ENCODE results near the gene CFAP100. TPM values are rescaled to one million over a fixed set of nuclear protein-coding genes. Genes with fewer than 3 reads are reported as not detected.

CFAP100 gene
- total and polyA plus RNA-seq, 2 donors = 0.11 TPM; not detected in 1

GRCh38 chr3:126449621-126450051 lies 54.9 kb downstream of the CFAP100 start:
- Histone ChIP-seq H3K9me3 (ENCODE audit: control insufficient read depth in 2 of 2, insufficient read depth in 1 of 2, low read length in 1 of 2) (no peaks in the 10 kb centered on the region), H3K36me3 (ENCODE audit: control insufficient read depth in 2 of 2, insufficient read depth in 2 of 2, low read length in 1 of 2) (peaks cover 48 to 65% of the 10 kb centered on the region in 2 donors), H3K27ac (ENCODE audit: low read depth in 1 of 2, low read length in 1 of 2) (no peak overlapping the region), H3K4me3 (ENCODE audit: low read length in 2 of 2) (no peak overlapping the region), H3K27me3 (ENCODE audit: control insufficient read depth in 2 of 2, insufficient read depth in 1 of 2, low read length in 1 of 2) (no peaks in the 10 kb centered on the region), H3K4me1 (ENCODE audit: control insufficient read depth in 2 of 2, insufficient read depth in 2 of 2, low read length in 2 of 2) (no peaks in the 10 kb centered on the region)
- WGBS = 97% methylated on average over 11 of the region's 11 CpGs
- DNase-seq (ENCODE audit: low read depth in 6 of 9, low spot score in 9 of 9) = no peak

GRCh38 chr3:126450219-126450618 lies 55.5 kb downstream of the CFAP100 start:
- Histone ChIP-seq H3K9me3 (ENCODE audit: control insufficient read depth in 2 of 2, insufficient read depth in 1 of 2, low read length in 1 of 2) (no peaks in the 10 kb centered on the region), H3K4me1 (ENCODE audit: control insufficient read depth in 2 of 2, insufficient read depth in 2 of 2, low read length in 2 of 2) (no peaks in the 10 kb centered on the region), H3K27ac (ENCODE audit: low read depth in 1 of 2, low read length in 1 of 2) (no peak overlapping the region), H3K27me3 (ENCODE audit: control insufficient read depth in 2 of 2, insufficient read depth in 1 of 2, low read length in 1 of 2) (no peaks in the 10 kb centered on the region), H3K36me3 (ENCODE audit: control insufficient read depth in 2 of 2, insufficient read depth in 2 of 2, low read length in 1 of 2) (peaks cover 53 to 65% of the 10 kb centered on the region in 2 donors), H3K4me3 (ENCODE audit: low read length in 2 of 2) (no peak overlapping the region)
- no peak for DNase-seq (ENCODE audit: low read depth in 6 of 9, low spot score in 9 of 9)
- 87% methylated on average over 9 of the region's 9 CpGs for WGBS

GRCh38 chr3:126450744-126451143 lies 56.0 kb downstream of the CFAP100 start:
- H3K36me3 ChIP-seq (ENCODE audit: control insufficient read depth in 2 of 2, insufficient read depth in 2 of 2, low read length in 1 of 2) = peaks cover 57 to 61% of the 10 kb centered on the region in 2 donors
- no peak for DNase-seq (ENCODE audit: low read depth in 6 of 9, low spot score in 9 of 9)

GRCh38 chr3:126451511-126451910 lies 56.8 kb downstream of the CFAP100 start:
- Histone ChIP-seq H3K27ac (ENCODE audit: low read depth in 1 of 2, low read length in 1 of 2) (no peak overlapping the region), H3K9me3 (ENCODE audit: control insufficient read depth in 2 of 2, insufficient read depth in 1 of 2, low read length in 1 of 2) (no peaks in the 10 kb centered on the region), H3K4me3 (ENCODE audit: low read length in 2 of 2) (no peak overlapping the region), H3K27me3 (ENCODE audit: control insufficient read depth in 2 of 2, insufficient read depth in 1 of 2, low read length in 1 of 2) (no peaks in the 10 kb centered on the region), H3K36me3 (ENCODE audit: control insufficient read depth in 2 of 2, insufficient read depth in 2 of 2, low read length in 1 of 2) (peaks cover 63 to 65% of the 10 kb centered on the region in 2 donors), H3K4me1 (ENCODE audit: control insufficient read depth in 2 of 2, insufficient read depth in 2 of 2, low read length in 2 of 2) (no peaks in the 10 kb centered on the region)
- WGBS = 94% methylated on average over 12 of the region's 12 CpGs
- no peak for DNase-seq (ENCODE audit: low read depth in 6 of 9, low spot score in 9 of 9)

More at GRCh38 chr3:126450744-126451143, 56.0 kb downstream of the CFAP100 start:
- H3K4me3 ChIP-seq (ENCODE audit: low read length in 2 of 2) = no peak overlapping the region
- no peaks in the 10 kb centered on the region for H3K9me3 ChIP-seq (ENCODE audit: control insufficient read depth in 2 of 2, insufficient read depth in 1 of 2, low read length in 1 of 2)
- no peak overlapping the region for H3K27ac ChIP-seq (ENCODE audit: low read depth in 1 of 2, low read length in 1 of 2)
- WGBS = 100% methylated on average over 3 of the region's 3 CpGs
- H3K4me1 ChIP-seq (ENCODE audit: control insufficient read depth in 2 of 2, insufficient read depth in 2 of 2, low read length in 2 of 2) = no peaks in the 10 kb centered on the region
- no peaks in the 10 kb centered on the region for H3K27me3 ChIP-seq (ENCODE audit: control insufficient read depth in 2 of 2, insufficient read depth in 1 of 2, low read length in 1 of 2)

- H3K9me3 ChIP-seq (ENCODE audit: control insufficient read depth in 2 of 2, insufficient read depth in 1 of 2, low read length in 1 of 2) = no peaks in the 10 kb centered on the region
- no peaks in the 10 kb centered on the region for H3K27me3 ChIP-seq (ENCODE audit: control insufficient read depth in 2 of 2, insufficient read depth in 1 of 2, low read length in 1 of 2)
- 97% methylated on average over 9 of the region's 9 CpGs for WGBS
- peaks cover 70 to 71% of the 10 kb centered on the region in 2 donors for H3K36me3 ChIP-seq (ENCODE audit: control insufficient read depth in 2 of 2, insufficient read depth in 2 of 2, low read length in 1 of 2)
- no peak overlapping the region for H3K27ac ChIP-seq (ENCODE audit: low read depth in 1 of 2, low read length in 1 of 2)
- H3K4me1 ChIP-seq (ENCODE audit: control insufficient read depth in 2 of 2, insufficient read depth in 2 of 2, low read length in 2 of 2) = no peaks in the 10 kb centered on the region
- no peak for DNase-seq (ENCODE audit: low read depth in 6 of 9, low spot score in 9 of 9)
- H3K4me3 ChIP-seq (ENCODE audit: low read length in 2 of 2) = no peak overlapping the region
These were observed 57.5 kb downstream of the CFAP100 start for GRCh38 chr3:126452213-126452612.

GRCh38 chr3:126454025-126454424 lies 59.3 kb downstream of the CFAP100 start:
- no peak overlapping the region for H3K27ac ChIP-seq (ENCODE audit: low read depth in 1 of 2, low read length in 1 of 2)
- DNase-seq (ENCODE audit: low read depth in 6 of 9, low spot score in 9 of 9) = no peak
- peaks cover 64 to 70% of the 10 kb centered on the region in 2 donors for H3K36me3 ChIP-seq (ENCODE audit: control insufficient read depth in 2 of 2, insufficient read depth in 2 of 2, low read length in 1 of 2)
- H3K4me3 ChIP-seq (ENCODE audit: low read length in 2 of 2) = no peak overlapping the region
- no peaks in the 10 kb centered on the region for H3K27me3 ChIP-seq (ENCODE audit: control insufficient read depth in 2 of 2, insufficient read depth in 1 of 2, low read length in 1 of 2)
- 100% methylated on average over 1 of the region's 1 CpG for WGBS
- H3K9me3 ChIP-seq (ENCODE audit: control insufficient read depth in 2 of 2, insufficient read depth in 1 of 2, low read length in 1 of 2) = no peaks in the 10 kb centered on the region
- no peaks in the 10 kb centered on the region for H3K4me1 ChIP-seq (ENCODE audit: control insufficient read depth in 2 of 2, insufficient read depth in 2 of 2, low read length in 2 of 2)

GRCh38 chr3:126454437-126455198 lies 59.9 kb downstream of the CFAP100 start:
- 96% methylated on average over 6 of the region's 6 CpGs for WGBS
- Histone ChIP-seq H3K4me1 (ENCODE audit: control insufficient read depth in 2 of 2, insufficient read depth in 2 of 2, low read length in 2 of 2) (no peaks in the 10 kb centered on the region), H3K36me3 (ENCODE audit: control insufficient read depth in 2 of 2, insufficient read depth in 2 of 2, low read length in 1 of 2) (peaks cover 64 to 72% of the 10 kb centered on the region in 2 donors), H3K9me3 (ENCODE audit: control insufficient read depth in 2 of 2, insufficient read depth in 1 of 2, low read length in 1 of 2) (no peaks in the 10 kb centered on the region), H3K4me3 (ENCODE audit: low read length in 2 of 2) (no peak overlapping the region), H3K27ac (ENCODE audit: low read depth in 1 of 2, low read length in 1 of 2) (no peak overlapping the region), H3K27me3 (ENCODE audit: control insufficient read depth in 2 of 2, insufficient read depth in 1 of 2, low read length in 1 of 2) (no peaks in the 10 kb centered on the region)
- no peak for DNase-seq (ENCODE audit: low read depth in 6 of 9, low spot score in 9 of 9)

GRCh38 chr3:126456211-126456610 lies 61.5 kb downstream of the CFAP100 start:
- Histone ChIP-seq H3K4me3 (ENCODE audit: low read length in 2 of 2) (no peak overlapping the region), H3K27ac (ENCODE audit: low read depth in 1 of 2, low read length in 1 of 2) (no peak overlapping the region), H3K27me3 (ENCODE audit: control insufficient read depth in 2 of 2, insufficient read depth in 1 of 2, low read length in 1 of 2) (no peaks in the 10 kb centered on the region), H3K36me3 (ENCODE audit: control insufficient read depth in 2 of 2, insufficient read depth in 2 of 2, low read length in 1 of 2) (peaks cover 63 to 74% of the 10 kb centered on the region in 2 donors), H3K9me3 (ENCODE audit: control insufficient read depth in 2 of 2, insufficient read depth in 1 of 2, low read length in 1 of 2) (no peaks in the 10 kb centered on the region), H3K4me1 (ENCODE audit: control insufficient read depth in 2 of 2, insufficient read depth in 2 of 2, low read length in 2 of 2) (no peaks in the 10 kb centered on the region)
- DNase-seq (ENCODE audit: low read depth in 6 of 9, low spot score in 9 of 9) = no peak
- WGBS = 87% methylated on average over 4 of the region's 4 CpGs

GRCh38 chr3:126456766-126457388 lies 62.2 kb downstream of the CFAP100 start:
- peaks cover 63 to 74% of the 10 kb centered on the region in 2 donors for H3K36me3 ChIP-seq (ENCODE audit: control insufficient read depth in 2 of 2, insufficient read depth in 2 of 2, low read length in 1 of 2)
- WGBS = 93% methylated on average over 12 of the region's 12 CpGs
- no peak overlapping the region for H3K27ac ChIP-seq (ENCODE audit: low read depth in 1 of 2, low read length in 1 of 2)
- H3K4me1 ChIP-seq (ENCODE audit: control insufficient read depth in 2 of 2, insufficient read depth in 2 of 2, low read length in 2 of 2) = no peaks in the 10 kb centered on the region
- no peaks in the 10 kb centered on the region for H3K27me3 ChIP-seq (ENCODE audit: control insufficient read depth in 2 of 2, insufficient read depth in 1 of 2, low read length in 1 of 2)
- DNase-seq (ENCODE audit: low read depth in 6 of 9, low spot score in 9 of 9) = no peak
- H3K4me3 ChIP-seq (ENCODE audit: low read length in 2 of 2) = no peak overlapping the region
- H3K9me3 ChIP-seq (ENCODE audit: control insufficient read depth in 2 of 2, insufficient read depth in 1 of 2, low read length in 1 of 2) = no peaks in the 10 kb centered on the region

Measured in thymus (tissue), 11 donors.